GM21367 (cell line): Measurements from ENCODE around the gene SYNRG.
A peak's percentile ranks its signal among the peaks of the same experiment; 100 is the strongest.

Experiments
- ATAC-seq: cut with Tn5 transposase; IDR thresholded peaks from one replicate; pipeline ENCODE4 v1.9.1; 2021; ENCODE audit not compliant: unreplicated experiment

The SYNRG gene

DNA sequence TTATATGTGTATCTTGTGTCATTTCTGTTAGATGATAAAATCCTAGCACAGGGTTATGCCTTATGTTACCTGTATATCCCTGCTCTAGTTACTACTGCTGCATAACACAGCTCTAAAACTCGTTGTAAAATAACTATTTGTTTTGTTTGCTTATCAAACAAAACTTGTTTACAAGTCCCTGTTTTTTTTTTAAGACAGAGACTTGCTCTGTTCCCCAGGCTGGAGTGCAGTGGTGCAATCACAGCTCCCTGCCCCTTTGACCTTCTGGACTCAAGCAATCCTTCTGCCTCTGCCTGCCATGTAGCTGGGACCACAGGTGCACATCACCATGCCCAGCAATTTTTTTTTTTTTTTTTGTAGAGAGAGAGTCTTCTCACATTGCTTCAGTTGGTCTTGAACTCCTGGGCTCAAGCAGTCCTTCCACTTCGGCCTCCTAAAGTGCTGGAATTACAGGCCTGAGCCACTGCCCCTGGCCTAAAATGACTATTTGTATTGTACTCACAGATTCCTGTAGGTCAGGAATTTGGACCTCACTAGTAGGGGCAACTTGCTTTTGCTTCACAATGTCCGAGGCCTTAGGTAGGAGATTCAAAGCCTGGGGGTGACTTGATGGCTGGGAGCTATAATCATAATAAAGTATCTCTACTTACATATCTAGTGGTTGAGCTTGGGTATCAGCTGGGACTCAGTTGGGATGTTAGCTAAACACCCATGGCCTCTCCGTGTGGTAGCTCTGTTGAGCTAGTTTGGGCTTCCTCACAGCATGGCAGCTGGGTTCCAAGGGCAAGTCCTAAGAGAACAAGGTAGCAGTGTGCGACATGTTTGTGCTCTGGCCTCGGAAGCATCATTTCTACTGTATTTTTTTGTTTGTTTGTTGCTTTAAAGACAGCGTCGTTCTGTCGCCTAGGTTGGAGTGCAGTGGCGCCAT lies 106.9 kb downstream of the SYNRG start:
- ATAC-seq, result no peak

DNA sequence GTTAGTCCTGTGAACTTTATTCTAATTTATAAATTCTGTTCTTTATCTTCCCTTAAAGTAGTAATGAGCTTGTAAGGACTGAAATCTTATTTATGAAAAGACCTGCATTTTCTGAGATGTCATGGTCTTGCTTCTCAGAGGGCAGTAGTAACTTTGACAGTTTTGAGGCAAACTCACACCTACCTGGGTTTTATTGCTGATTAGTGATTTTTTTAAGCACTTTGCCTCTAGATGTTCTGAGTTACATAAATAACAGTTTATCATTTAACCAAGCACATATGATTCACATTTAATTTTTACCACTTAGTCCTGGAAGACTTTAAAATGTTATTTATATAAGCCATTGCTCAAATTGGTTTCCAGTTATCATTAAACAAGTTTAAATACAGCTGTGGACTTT lies 108.8 kb downstream of the SYNRG start:
- ATAC-seq, result no peak

GRCh38 chr17:37494971-37495370 lies 114.2 kb downstream of the SYNRG start:
- no peak for ATAC-seq

GRCh38 chr17:37494401-37494831 lies 114.8 kb downstream of the SYNRG start:
- no peak for ATAC-seq

DNA sequence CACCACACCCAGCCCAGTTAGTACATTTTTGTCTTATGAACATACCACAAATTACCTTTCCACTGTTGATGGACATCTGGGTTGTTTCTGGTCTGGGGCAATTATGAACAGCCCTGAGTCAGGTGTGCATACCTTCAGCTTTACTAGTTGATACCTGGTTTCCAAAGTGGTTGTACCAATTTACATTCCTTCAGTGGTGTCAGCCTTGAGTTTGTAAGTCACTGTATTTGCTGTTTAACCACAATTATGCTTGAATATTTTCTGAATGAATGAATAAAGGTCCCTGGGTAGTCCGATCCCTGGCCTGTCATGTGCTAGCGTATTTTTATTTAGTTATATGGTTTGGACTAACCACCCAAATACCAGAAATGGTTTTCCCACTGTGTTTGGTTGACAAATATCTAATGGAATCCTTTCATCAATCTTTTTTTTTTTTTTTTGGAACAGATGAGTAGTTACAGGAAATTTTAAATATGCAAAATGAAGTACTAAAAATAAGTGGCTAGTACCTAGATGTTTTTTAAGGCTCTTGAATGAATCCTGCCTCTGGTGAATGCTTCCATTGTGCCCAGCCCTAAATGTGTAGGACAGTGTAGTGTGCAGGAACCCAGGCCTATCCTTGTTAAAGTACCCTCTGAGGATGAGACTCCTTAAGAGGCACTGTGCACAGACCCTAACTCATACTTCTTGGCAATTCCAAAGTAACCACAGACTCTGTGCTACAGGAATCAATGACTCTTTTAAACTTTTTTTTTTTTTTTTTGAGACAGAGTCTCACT lies 115.8 kb downstream of the SYNRG start:
- no peak for ATAC-seq

DNA sequence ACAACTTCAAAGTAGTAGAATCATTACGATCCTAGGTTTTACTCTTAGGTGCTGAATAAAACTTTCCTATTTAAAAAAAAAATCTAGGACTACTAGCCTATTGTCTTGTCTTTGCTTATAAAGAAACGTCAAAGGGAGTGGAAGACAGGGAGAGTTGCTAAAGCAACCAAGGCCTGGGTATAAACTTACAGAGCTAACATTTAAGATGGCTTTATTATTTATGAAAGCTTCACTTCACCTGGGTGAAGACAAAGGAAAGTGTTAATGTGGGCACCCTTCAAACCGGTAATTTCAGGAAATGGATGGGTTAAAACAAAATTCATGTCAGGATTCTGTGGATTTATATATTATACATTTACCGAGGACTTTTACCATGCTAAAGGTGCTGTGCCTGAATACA lies 117.1 kb downstream of the SYNRG start:
- no peak for ATAC-seq

- no peak for ATAC-seq
Measured at GRCh38 chr17:37490638-37491614, 118.3 kb downstream of the SYNRG start.

DNA sequence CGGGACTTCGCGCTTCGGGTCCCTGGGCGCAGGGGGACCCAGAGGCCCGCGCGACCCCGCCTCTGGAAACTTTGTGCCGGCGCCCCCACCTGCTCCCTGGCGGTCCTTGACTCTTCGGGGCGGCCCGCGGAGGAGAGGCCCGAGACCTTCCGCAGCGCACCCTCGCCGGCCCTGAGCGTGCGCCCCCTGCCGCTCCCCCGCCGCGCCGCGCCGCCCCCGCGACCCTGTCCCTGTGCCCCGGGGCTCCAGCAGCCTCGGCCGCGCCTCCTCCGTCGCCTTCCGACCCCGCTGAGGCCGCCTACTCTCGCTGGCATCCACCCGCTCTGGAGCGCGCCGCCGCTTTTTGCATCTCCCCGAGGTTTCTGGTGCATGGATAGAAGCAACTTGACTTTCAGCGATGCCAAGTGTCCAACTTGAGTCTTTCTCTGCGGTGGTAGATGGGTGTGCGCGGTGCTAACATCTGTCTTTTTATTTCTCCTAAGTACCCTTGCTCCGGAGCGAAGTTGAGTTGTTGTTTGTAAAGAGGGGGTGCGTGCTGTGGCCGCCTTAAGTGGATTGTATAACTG lies 119.1 kb downstream of the SYNRG start:
- peak; percentile 42 for ATAC-seq

DNA sequence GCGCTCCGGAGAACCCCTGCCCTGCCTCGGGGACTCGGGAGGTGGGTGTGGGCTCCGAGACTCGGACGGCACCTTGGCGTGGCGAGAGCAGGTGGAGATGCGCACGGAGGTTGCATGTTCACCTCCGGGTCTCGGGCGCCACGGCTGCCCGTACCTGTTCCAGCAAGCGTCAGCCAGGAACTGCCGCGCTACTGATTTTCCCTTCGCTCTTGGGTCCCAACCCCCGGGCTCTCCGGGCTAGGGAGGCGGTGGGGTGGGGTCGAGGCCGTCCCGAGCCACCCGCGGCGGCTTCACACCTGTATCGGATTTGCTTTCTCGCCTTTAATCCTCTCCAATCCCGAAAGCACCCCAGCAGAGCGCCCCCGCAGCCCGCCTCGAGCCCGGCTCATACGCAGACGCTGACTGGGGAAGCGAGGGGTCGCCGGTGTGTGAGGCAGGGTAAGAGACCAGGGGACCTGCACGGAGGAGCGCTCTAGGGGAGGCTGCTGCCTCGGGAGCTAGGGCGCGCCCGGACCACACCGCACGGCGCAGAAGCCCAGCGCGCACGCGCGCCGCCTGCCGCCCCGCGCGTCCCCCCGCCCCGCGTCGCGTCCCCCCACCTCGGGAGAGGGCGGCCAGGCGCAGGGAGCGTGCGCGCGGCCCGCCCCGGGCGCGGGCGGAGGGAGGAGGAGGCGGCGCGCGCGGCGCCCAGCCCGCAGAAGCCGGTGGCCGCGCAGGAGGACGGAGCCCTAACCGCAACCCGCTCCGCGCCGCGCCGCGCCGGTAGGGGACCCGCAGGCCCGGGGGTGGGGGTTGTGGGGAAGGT lies 119.8 kb downstream of the SYNRG start, which contains the start of gene DUSP14:
Gene DUSP14 (plus strand): TSS at position 695 of the 805 bp plus-strand sequence. CDS start 22,382 bp downstream, outside the sequence.
- ATAC-seq, result peak; percentile 46

GRCh38 chr17:37488607-37489196 lies 120.5 kb downstream of the SYNRG start:
- ATAC-seq, result no peak

GRCh38 chr17:37488009-37488604 lies 121.1 kb downstream of the SYNRG start:
- ATAC-seq, result no peak

GRCh38 chr17:37485938-37486570 lies 123.2 kb downstream of the SYNRG start:
- no peak for ATAC-seq

- no peak for ATAC-seq
Measured at GRCh38 chr17:37483311-37484039, 125.7 kb downstream of the SYNRG start.

- ATAC-seq, result no peak
Measured at GRCh38 chr17:37481001-37481665, 128.1 kb downstream of the SYNRG start.

DNA sequence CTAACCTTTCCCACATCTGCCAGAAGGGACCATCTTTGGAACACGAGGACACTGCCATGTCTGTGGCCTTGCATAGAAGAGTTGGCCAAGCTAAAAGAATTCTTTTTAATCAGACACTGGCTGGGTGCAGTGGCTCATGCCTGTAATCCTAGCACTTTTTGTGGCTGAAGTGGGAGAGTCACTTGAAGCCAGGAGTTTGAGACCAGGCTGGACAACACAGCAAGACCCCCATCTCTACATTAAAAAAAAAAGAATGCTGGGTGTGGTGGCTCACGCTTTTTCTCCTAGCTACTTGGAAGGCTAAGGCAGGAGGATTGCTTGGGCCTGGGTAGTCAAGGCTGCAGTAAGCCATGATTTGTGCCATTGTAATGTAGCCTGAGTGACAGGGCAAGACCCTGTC lies 128.8 kb downstream of the SYNRG start:
- ATAC-seq, result no peak

- ATAC-seq, result no peak
Measured at GRCh38 chr17:37479025-37479424, 130.2 kb downstream of the SYNRG start.

DNA sequence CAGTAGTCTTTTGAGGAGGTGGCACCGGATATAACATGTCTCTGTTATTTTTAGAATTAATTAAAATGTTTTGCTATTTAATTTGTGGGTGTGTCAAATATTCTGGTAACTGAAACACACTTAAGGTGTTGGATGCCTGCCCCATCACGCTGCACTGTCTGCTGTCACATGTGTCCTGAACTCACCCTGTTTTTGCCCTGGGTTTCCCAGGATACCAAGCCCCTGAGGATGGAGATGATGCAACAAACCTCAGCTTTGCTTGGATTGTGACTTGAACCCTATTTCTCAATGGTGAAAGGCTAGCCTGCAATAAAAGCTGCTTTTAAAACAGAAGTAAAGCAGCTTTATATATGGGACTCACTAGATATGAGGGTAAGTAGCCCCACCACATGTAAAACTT lies 131.0 kb downstream of the SYNRG start:
- ATAC-seq, result no peak
